CD4-positive, alpha-beta T cell treated with Interleukin-6 at 100 ng/mL for 8 hours (primary cell): ENCODE measurements around the gene DOCK11.
A peak's percentile ranks its signal among the peaks of the same experiment; 100 is the strongest.

Source experiments
- DNase-seq: peaks from one replicate; pipeline ENCODE4 v3.0.0-alpha.2; 2020; ENCODE audit warnings: mixed read lengths, low spot score

The DOCK11 gene

DNA sequence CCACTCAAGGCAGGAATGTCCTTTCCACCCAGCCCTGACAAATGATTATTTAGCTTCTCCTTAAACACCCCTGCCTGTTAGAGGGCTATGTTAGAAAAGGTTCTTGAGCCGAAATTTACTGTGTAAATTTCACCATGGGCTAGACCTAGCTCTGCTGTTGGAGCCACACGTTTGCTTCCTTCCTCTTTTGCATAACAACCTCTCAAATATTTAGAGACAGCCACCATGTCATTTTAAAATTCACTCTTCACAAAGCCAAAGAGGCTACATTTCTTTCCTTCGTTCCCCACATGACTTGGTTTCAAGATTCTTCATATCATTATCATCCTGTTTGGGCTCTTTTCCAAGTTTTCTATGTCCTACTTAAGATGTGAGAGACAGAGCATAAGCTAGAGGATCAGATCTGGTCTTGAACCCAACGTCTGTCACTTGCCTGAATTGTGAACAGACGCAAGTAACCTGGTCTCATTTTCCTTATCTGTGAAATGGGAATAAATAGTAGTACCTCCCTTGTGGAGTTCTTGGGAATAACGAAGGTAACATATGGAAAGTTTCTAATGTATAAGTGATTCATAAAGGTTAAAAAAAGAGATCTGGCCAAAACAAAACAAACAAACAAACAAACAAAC, 6.7 kb downstream of the DOCK11 start:
- no peak for DNase-seq

DNA sequence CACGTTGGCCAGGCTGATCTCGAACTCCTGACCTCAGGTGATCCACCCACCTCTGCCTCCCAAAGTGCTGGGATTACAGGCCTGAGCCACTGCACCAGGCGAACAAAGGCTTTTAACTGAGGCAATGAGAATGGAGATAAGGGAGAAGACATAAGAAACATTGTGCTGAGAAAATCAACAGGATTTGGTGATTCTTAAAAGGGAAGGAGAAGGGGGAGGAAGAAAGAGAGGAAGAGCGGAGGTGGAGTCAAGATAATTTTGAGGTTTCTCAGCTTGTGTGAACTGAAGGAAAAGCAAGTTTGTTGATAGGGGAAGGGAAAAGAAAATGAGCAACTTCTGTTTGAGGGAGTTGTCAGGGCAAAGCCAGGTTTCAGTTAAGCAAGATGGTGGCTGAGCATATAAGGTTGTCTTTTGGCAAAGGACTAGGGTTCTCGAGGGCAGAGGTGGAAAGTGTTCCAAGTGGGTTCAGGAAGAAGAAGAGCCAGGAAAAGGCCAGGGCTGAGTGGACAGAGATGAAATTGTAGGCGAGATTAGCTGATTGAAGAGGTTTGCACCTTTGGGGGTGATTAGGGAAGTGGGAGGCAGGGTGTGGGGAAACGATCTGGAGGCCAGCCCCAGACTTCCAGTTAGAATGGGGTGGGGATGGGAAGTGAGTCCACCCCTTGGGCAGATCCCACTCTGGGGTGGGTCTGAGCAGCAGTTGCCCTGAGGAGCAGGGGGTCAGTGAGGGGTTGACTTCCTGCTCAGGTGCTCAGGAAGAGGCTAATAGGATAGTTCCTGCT, 7.8 kb downstream of the DOCK11 start:
- DNase-seq, result no peak

DNA sequence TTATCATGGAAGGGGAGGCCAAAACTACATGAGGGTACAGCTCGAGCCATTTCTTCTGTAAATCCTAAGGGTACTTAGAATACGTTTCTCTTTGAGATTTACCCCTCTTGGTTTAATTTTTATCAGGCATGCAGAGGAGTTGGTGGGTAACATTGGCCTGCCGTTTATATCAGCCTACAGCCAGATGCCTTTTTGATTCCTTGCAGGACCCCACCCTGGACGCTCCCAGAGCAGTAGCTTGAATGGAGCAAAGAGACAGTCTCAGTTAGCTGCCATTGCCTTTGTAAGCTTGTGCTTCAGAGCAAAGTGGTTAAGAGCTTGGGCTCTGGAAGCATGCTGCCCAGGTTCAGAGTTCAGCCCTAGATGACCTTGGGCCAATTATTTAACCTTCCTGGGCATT, 9.0 kb downstream of the DOCK11 start:
- DNase-seq, result no peak

DNA sequence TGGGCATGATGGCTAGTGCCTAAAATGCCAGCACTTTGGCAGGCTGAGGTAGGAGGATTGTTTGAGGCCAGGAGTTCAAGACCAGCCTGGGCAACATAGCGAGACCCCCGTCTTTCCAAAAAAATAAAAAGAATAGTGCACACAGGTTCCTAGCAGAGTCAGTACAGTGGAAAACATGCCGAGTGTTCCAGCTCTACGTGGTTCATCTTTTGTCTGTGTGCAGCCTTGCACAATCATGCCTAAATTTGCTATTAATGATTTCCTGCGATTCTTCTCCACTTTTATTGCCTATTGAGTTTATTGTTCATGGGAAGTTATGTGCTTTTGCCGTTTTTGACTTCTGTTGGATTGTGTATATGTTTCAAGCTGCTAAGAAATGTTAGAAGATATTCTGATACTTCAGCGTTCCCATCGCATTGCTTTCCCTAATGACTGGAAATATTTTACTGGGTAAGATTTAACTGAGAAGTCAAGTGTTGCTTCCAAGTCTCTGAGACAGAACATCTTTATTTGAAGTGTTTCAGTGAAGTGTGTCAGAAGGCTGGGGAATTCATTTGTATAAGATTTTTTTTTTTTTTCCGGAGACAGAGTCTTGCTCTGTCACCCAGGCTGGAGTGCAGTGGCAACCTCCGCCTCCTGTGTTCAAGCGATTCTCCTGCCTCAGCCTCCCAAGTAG, 11.3 kb downstream of the DOCK11 start:
- no peak for DNase-seq

DNA sequence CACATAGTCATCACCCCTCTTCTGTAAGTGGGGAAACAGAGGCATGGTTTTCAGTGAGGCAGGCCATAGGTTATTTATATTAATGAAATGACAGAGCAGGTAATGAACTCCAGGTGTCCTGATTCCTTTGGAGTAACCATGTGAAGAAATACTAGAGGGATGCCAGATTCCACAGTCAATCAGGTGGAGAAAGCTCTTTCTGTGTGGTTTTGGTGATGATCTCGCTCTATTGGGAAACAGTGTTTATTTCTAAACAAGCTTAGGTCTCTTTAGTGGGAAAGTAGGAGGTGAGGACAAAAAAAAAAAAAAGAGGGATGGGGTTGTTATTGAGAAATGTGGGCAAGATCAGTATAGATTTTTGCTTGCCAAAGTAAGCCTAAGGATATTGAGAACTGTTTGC, 12.2 kb downstream of the DOCK11 start:
- DNase-seq, result no peak

DNA sequence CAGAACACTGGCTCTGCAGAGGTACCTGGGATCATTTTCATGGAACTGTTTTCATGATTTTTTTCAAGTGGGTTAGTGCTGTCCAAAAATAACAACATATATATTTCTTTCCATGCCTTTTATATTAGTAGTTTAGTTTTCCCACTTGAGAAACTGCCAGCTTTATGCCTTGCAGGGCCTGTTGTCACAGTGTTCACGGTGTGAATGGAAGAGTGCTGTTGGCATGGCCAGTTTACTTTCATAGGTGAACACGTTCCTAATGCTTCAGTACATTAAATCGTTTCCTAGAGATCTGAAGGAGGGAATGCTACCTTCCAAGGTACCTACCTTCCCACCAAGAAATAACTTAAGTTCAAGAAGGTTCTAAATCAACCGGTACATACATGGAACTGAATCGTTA, 12.6 kb downstream of the DOCK11 start:
- DNase-seq, result no peak

DNA sequence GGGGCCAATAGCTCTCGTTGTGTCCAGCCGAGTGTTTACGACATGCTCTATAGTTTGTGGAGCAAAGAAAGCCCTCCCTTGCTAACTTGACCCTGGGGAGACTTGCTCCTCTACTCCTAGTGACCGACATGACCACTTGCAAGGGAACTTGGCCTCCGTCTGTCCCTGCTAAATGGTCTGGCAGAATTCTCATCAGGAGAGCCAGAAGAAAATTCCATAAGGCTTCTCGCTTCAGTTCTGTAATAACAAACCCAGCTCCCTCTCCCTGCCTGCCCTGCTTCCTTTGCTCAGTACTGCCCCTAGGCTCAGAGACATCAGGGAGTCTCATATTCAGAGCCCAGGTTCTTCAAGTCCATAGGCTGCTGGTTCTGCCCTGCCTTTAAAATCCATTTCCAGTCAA, 13.0 kb downstream of the DOCK11 start:
- DNase-seq, result no peak

DNA sequence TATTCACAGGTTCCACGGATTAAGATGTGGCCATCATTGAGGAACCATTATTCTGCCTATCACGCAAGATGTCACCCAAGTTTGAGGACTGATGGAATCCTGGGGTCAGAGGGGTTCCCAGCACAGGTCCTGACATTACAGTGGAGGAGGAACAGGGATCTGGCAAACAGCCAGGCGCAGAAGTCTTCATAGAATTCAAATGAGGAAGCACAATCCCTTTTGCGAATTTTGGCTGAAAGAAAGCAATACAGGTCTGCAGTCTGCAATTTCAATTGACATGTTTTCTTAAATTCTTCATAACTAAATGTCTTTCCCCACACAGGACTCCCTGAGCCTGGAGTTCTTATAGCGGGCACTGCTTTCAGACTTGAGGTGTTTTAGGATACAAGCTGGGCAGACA, 14.5 kb downstream of the DOCK11 start:
- no peak for DNase-seq

DNA sequence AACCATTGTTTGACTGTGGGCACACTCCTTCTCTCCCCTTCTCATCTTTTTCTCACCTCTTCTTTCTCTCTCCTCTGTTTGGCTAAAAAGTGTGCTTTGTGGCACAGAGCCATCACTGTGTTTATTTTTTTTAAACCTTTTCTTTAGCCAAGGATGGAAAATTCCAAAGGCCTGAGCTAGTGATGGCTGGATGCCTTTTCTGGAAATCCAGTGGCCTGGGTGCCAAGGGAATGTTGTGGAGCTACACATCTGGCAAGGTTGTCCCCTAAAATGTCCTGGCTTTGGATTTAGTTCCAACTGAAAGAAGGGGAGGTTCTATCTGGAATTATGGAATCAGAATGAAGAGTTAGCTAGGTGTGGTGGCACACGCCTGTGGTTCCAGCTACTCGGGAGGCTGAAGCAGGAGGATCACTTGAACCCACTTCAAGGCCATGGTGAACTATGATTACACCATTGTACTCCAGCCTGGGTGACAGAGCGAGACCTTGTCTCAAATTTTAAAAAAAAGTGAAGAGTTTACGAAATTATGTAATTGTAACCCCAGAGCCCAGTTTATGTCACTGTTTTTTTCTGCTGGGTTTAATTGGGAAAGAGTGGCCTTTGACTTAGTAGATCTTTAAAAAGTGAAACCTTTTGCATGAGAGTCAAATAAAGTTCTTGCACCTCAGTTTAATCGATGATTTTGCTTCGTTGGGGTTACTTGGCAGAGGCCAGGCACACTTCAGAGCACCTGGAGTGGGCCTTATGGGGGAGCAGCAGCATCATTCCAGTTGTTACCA, 17.7 kb downstream of the DOCK11 start:
- DNase-seq, result no peak

DNA sequence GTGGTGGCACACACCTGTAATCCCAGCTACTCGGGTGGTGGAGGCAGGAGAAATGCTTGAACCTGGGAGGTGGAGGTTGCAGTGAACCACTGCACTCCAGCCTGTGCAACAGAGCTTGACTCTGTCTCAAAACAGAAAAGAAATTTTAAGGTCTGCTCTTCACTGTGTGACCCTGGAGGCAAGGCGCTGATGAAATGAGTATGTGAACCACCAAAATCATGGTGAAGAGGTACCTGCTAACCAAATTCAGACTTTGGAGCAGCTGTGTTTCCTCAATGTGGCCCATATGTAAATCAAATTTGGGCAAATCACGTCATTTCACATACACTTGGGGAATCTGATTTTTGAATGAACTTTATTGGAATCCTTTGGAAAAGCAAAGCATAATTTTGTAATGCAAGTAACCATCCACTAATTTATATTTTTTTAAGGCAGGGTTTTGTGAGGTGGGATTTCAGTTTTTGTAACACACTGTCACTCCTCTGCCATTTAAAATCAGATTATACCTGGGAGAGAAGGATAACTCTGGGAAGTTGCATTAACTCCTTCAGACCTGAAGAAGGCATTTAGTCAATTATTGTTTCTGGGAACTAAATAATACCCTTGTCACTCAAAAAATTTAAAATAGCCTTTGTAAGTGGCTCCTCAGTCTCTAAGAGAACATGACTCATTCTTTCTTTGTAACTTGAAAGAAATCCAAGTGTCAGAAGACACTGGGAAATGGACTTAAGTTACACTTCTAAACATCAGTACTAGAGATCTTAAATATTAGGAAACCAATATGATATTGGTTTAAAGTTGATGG, 24.0 kb downstream of the DOCK11 start:
- no peak for DNase-seq

DNA sequence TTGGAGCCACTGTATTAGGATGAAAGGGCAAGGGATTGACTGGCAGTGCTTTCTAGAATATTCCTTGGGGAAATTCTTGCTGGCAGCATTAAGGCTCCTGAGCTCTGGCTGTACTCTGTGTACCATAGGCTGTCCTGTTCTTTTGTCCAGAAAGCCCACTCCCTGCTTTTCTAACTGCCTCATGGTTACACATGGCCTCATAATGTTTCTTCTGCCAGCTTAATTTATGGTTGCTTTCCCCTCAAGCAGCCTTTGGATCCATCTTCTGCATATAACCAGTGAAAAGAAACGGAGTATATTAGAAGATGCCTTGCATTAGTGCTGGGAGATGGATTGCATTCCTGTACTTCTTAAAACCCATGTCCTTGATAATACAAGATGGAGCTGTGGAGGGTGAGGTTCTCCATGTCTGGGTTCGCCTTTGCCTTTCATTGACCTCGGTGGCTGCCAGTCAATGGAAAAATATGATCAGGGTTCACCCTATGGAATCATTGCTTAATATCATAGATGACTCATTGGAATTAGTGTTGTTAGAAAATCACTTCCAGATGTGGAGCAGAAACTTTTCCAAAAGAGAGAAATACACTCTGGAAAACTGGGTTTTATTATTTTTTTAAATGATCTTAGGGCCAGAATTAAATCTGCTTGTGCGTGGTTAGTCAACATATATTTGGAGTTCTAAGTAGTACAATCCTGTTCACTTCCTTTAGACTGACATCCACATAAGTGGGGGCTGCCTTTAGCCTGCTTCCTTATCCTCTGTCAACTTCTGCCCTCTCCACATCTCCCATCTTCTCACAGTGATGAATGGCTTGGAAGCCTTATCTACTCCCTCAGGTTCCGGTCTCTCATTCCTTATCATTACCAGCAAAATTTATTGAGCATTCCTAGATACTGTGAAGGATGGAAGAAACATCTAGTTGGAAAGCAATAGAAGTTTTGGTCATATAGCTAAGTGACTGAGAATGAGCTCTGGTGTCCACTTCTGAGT, 24.9 kb downstream of the DOCK11 start:
- no peak for DNase-seq

DNA sequence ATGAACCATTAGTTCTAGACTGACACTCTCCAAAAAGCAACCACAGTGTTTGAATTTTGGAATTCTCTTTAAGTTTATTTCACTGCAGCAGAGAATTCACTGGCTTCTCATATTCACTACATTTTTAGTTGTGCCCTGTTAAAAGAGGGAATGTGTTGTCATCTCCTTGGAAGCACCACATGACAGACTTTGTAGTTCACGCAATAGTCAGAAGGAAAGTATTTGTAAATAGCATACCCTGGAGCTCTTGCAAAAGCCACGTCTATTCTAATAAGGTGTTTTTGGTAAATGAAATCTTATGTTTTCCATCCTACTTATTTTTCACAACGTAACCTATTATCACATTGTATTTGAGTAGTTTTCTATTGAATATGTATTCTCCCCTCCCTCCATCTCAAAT, 25.8 kb downstream of the DOCK11 start:
- no peak for DNase-seq

DNA sequence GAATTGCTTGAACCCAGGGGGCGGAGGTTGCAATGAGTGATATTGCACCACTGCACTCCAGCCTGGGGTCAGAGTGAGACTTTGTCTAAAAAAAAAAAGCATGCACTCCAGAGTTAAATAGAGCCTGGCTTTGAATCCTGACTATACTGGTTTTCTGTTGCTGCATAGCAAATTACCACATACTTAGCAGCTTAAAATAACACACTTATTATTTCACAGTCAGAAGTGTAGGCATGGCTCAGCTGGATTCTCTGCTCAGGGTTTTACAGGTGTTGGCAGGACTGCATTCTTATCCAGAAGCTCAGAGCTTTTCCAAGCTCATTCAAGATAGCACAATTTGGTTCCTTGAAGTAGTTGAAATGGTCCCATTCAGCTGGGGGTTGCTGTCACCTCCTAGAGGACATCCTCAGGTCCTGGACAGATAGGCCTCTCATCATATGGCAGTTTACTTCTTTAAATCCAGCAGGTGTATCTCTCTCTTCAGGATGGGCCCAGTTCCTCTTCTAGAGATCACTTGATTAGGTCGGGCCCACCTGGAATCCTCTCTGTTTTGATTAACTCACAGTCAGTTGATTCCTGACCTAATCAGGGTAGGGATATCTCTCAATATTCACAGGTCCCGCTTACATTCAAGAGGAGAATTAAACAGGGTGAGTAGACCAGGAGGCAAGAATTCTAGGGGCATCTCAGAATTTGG, 26.8 kb downstream of the DOCK11 start:
- DNase-seq, result no peak

DNA sequence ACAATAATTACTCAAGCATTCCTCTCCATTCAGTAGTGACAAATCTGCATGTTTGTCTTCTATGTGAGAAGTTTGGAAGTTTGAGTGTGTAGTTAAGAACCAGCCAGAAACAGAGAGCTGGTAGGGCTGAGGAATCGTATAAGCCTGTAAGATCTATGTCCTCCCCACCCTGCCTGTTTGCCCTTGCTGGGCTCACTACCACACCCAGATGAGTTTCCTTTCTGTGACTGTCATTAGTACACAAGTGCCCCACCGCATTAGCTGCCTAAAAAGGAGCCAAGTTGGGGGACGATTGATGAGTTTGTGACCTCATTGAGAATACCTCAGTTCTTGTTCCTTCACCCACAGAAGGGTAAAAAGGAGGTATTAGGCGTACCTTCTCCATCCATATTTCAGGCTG, 28.3 kb downstream of the DOCK11 start:
- DNase-seq, result peak; percentile 59

DNA sequence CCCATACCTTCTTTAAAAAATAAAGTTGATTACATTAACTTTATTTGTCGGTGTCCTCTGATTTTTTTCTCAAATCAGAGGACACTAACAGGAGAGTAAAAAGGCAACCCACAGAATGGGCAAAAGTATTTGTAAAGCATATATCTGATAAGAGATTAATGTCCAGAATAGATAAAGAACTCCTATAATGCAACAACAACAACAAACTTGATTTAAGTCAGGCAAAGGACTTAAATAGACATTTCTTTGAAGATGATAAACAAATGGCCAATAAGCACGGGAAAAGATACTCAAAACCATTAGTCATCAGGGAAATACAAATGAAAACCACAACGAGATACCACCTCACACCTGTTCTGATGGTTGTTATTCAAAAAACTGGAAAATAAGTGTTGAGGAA, 28.7 kb downstream of the DOCK11 start:
- DNase-seq, result no peak

DNA sequence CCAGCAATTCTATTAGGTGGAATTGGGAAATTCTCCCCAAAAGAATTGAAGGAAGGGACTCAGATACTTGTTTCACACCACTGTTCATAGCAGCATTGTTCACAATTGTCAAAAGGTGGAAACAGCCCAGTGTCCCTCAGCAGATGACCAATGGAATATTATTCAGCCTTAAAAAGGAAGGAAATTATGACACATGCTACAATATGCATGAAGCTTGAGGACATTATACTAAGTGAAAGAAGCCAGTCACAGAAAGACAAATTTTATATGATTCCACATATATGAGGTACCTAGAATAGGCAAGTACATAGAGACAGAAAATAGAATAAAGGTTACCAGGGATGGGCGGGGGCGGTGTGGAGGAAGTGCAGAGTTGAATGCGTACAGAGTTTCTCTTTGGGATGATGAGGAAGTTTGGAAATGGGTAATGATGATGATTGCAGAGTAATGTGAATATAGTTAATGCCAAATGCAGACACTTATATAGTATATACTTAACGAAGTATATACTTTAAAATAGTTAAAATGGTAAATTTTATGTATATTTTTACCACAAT, 29.6 kb downstream of the DOCK11 start:
- no peak for DNase-seq

DNA sequence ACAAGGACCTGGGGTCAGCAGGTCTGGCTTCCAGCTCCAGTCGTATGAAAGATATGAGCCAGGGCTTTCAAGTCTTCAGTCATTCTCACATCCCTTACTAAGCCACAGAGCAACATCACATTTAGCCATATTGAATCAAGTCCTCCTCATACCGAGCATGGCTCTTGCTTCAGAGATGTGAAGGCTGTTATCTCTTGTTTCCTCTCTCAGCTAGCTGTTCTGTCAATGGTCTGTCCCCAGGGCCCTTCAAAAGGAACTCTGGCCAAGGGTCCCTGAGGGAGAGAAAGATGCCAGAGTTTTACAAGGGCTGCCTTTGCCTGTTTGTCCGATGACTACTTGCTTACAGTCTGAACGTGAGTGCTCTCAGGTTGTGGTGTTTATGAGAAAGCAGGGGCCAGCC, 30.5 kb downstream of the DOCK11 start:
- DNase-seq, result no peak

DNA sequence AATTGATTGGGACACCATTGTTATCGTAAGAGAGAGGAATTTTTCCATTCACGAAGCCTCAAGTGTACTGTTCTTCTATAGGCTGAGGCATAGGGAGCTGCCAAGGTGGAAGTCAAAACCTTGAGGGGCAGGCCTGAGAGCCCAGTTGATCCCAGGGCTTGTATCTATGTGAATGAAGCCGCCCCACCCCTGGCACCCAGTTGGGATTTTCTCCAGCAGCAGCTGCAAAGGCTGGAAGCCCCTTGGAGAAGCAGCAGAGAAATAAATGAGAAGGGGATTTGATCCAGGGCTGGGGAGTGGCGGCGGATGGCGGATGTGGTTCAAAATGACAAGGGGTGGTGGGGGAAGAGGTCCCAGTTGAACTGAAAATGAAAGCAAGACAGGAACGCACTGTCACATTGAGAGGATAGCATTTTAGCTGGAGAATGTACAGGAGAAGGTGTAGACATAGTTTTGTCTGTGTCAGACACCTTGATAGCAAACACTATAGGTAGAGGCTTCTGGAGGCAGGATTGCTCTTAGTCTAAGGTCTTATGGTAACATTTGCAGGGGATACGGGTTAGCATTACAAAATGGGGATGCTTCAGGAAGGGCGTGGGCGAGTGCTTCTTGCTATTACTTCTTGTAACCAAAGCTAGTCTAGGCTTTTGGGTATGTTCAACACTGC, 32.6 kb downstream of the DOCK11 start:
- DNase-seq, result peak; percentile 57
